Mesendoderm (in vitro differentiated cells): Measurements from ENCODE around the gene SLC13A1. TPM values are rescaled to one million over a fixed set of nuclear protein-coding genes. Genes with fewer than 3 reads are reported as not detected.

Source experiments
- DNase-seq: peaks from one replicate; pipeline ENCODE4 v3.0.0; 2013
- H2AK5ac ChIP-seq: 2 replicates; pipeline ENCODE4 v1.6.1; 2013; ENCODE audit warnings: low read length, inconsistent platforms
- H2BK120ac ChIP-seq: 2 replicates; pipeline ENCODE4 v1.6.1; 2013; ENCODE audit warnings: low read depth, mild to moderate bottlenecking, low read length, moderate library complexity, mixed read lengths
- H2BK15ac ChIP-seq: replicated peaks from 2 replicates; pipeline ENCODE4 v1.6.1; 2013; ENCODE audit warnings: low read depth, mild to moderate bottlenecking, moderate library complexity
- H2BK5ac ChIP-seq: 2 replicates; pipeline ENCODE4 v1.6.1; 2013; ENCODE audit warnings: low read length, inconsistent platforms
- H3K18ac ChIP-seq: 2 replicates; pipeline ENCODE4 v1.6.1; 2013; ENCODE audit warnings: mild to moderate bottlenecking, low read length, mixed read lengths
- H3K23ac ChIP-seq: one replicate; pipeline ENCODE4 v1.6.1; 2013; ENCODE audit warnings: low read length
- H3K27ac ChIP-seq: 2 replicates; pipeline ENCODE4 v1.5.1; 2013; ENCODE audit warnings: low read depth, mild to moderate bottlenecking, inconsistent platforms, low read length, moderate library complexity
- H3K27me3 ChIP-seq: 2 replicates; pipeline ENCODE4 v1.6.1; 2013; ENCODE audit warnings: low read length, control low read depth, mild to moderate bottlenecking, inconsistent platforms; ENCODE audit not compliant: insufficient read depth, poor library complexity
- H3K36me3 ChIP-seq: 2 replicates; pipeline ENCODE4 v1.6.1; 2013; ENCODE audit warnings: low read length, inconsistent platforms; ENCODE audit not compliant: control insufficient read depth, insufficient read depth
- H3K4ac ChIP-seq: one replicate; pipeline ENCODE4 v1.6.1; 2013; ENCODE audit warnings: low read depth, mild to moderate bottlenecking, low read length, moderate library complexity
- H3K4me1 ChIP-seq: 2 replicates; pipeline ENCODE4 v1.6.1; 2013; ENCODE audit warnings: low read depth, low read length, inconsistent platforms; ENCODE audit not compliant: control insufficient read depth
- H3K4me2 ChIP-seq: 2 replicates; pipeline ENCODE4 v1.6.1; 2013; ENCODE audit warnings: low read length
- H3K4me3 ChIP-seq: 2 replicates; pipeline ENCODE4 v1.5.1; 2013; ENCODE audit warnings: mild to moderate bottlenecking, low read length
- H3K56ac ChIP-seq: one replicate; pipeline ENCODE4 v1.6.1; 2013; ENCODE audit warnings: low read length
- H3K79me1 ChIP-seq: 2 replicates; pipeline ENCODE4 v1.6.1; 2013; ENCODE audit warnings: low read length, inconsistent platforms
- H3K79me2 ChIP-seq: 2 replicates; pipeline ENCODE4 v1.6.1; 2013; ENCODE audit warnings: mild to moderate bottlenecking, low read length; ENCODE audit not compliant: control insufficient read depth, insufficient read depth
- H3K9ac ChIP-seq: 2 replicates; pipeline ENCODE4 v1.6.1; 2013; ENCODE audit warnings: low read length, inconsistent platforms
- H4K5ac ChIP-seq: one replicate; pipeline ENCODE4 v1.6.1; 2013; ENCODE audit warnings: low read length
- H4K8ac ChIP-seq: one replicate; pipeline ENCODE4 v1.6.1; 2013; ENCODE audit warnings: low read depth, mild to moderate bottlenecking, control low read depth, low read length, moderate library complexity
- WGBS: extraction: QIAGEN DNeasy Blood & Tissue Kit; methylation state at CpG from one replicate; pipeline ENCODE4 v1.1.7; 2013; ENCODE audit warnings: low lambda C conversion rate, missing lambda C conversion rate; ENCODE audit not compliant: insufficient coverage; ENCODE audit errors: extremely low coverage; 5-methylcytosine and 5-hydroxymethylcytosine counted together
- polyA plus RNA-seq, 2 experiments: library from polyadenylated mRNA; stranded (reverse); fragments of 200-250 nt; gene quantifications; one replicate each; pipeline ENCODE4 v1.2.3, GENCODE V29; 2013

The SLC13A1 gene
- not detected for polyA plus RNA-seq (2013, experiment 1 of 2)
- not detected for polyA plus RNA-seq (2013, experiment 2 of 2)

DNA sequence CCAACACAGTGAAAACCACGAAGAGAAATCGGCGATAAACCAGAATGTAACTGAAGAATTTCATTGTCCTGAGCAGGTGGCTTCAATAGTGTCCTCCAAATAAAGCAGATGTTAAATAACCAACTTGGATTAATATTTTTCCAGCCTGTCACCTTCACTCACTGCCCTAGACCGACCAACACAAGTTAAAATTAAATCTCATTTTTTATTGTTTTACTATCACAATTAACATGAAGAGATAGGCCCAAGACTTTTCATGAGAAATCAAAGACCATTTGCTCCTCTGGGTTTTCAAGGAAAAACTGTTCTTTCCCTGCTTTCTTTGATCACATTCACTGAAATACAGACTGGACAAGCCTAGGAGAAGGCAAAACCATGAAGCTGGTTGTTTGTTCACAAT lies at the start of gene SLC13A1:
TSS of gene SLC13A1 (minus strand) at position 87 of the 400 bp plus-strand sequence. CDS start at position 64, 23 bp downstream.
- Histone ChIP-seq H3K23ac (no peak within 1 kb of the TSS), H4K5ac (no peak within 1 kb of the TSS), H2BK120ac (no peak within 1 kb of the TSS), H3K18ac (no peak within 1 kb of the TSS), H3K36me3 (no peaks in the 10 kb centered on the region), H3K79me2 (no peaks in the 10 kb centered on the region), H3K79me1 (no peaks in the 10 kb centered on the region), H3K9ac (no peak within 1 kb of the TSS), H2AK5ac (no peak within 1 kb of the TSS), H3K27me3 (no peaks in the 10 kb centered on the region), H3K4me3 (no peak within 1 kb of the TSS), H4K8ac (no peak within 1 kb of the TSS), H2BK15ac (no peak within 1 kb of the TSS), H3K4me2 (no peak within 1 kb of the TSS), H3K4me1 (no peaks in the 10 kb centered on the region), H3K4ac (no peak within 1 kb of the TSS), H3K56ac (no peak within 1 kb of the TSS), H2BK5ac (no peak within 1 kb of the TSS), H3K27ac (no peak within 1 kb of the TSS)
- no peak for DNase-seq
- WGBS, result no CpG with 5 or more reads among the region's 4 CpGs

GRCh38 chr7:123244768-123245167 lies 45.0 kb upstream of the SLC13A1 start:
- Histone ChIP-seq H2BK5ac (no peak overlapping the region), H3K27ac (no peak overlapping the region), H3K9ac (no peak overlapping the region), H3K27me3 (no peaks in the 10 kb centered on the region), H4K8ac (no peak overlapping the region), H2AK5ac (no peak overlapping the region), H3K56ac (no peak overlapping the region), H3K4me3 (no peak overlapping the region), H3K36me3 (no peaks in the 10 kb centered on the region), H3K79me1 (no peaks in the 10 kb centered on the region), H3K4me2 (no peak overlapping the region), H3K79me2 (no peaks in the 10 kb centered on the region), H2BK120ac (no peak overlapping the region), H3K4me1 (no peaks in the 10 kb centered on the region), H2BK15ac (no peak overlapping the region), H3K23ac (no peak overlapping the region), H3K4ac (no peak overlapping the region), H4K5ac (no peak overlapping the region), H3K18ac (no peak overlapping the region)
- WGBS, result no CpG with 5 or more reads among the region's 1 CpG
- no peak for DNase-seq

DNA sequence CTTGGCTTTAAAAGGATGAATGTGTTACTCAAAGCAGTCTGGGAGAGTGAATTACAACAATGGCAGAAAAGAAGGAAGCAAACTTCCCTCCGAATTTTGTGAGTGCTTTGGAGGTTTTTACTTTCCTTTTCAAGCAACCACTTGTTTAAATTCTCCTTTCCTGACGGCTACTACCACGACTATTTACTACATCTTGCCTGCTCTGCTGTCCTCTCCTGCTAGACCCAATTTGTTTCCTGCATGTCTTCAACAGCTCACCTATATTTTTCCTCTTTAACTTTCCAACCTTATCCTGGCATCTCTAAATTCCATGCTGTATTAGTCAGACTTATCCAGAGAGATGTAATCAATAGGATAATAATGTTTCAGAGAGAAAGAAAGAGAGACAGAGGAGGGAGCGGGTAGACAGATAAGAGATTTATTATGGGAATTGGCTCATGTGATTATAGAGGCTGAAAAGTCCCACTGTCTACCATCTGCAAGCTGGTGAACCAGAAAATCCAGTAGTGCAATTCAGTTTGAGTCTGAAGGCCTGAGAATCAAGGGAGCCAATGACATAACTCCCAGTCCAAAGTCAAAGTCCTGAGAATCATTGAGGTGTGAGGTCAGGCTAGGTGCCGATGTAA lies 42.8 kb upstream of the SLC13A1 start:
- H2BK5ac ChIP-seq, result no peak overlapping the region
- no peak overlapping the region for H4K5ac ChIP-seq
- no peaks in the 10 kb centered on the region for H3K79me2 ChIP-seq
- H3K4me1 ChIP-seq, result no peaks in the 10 kb centered on the region
- H3K27me3 ChIP-seq, result no peaks in the 10 kb centered on the region
- H3K56ac ChIP-seq, result no peak overlapping the region
- WGBS, result no CpG with 5 or more reads among the region's 5 CpGs
- H2BK120ac ChIP-seq, result no peak overlapping the region
- no peak for DNase-seq
- H3K18ac ChIP-seq, result no peak overlapping the region
- H3K23ac ChIP-seq, result no peak overlapping the region
- H3K4me2 ChIP-seq, result no peak overlapping the region
- no peak overlapping the region for H3K9ac ChIP-seq
- H4K8ac ChIP-seq, result no peak overlapping the region
- no peak overlapping the region for H3K27ac ChIP-seq
- H2AK5ac ChIP-seq, result no peak overlapping the region
- no peak overlapping the region for H3K4ac ChIP-seq
- no peaks in the 10 kb centered on the region for H3K36me3 ChIP-seq
- no peak overlapping the region for H2BK15ac ChIP-seq
- H3K4me3 ChIP-seq, result no peak overlapping the region
- no peaks in the 10 kb centered on the region for H3K79me1 ChIP-seq

GRCh38 chr7:123241809-123242208 lies 42.0 kb upstream of the SLC13A1 start:
- H3K4ac ChIP-seq, result no peak overlapping the region
- no peak overlapping the region for H2AK5ac ChIP-seq
- no peak overlapping the region for H3K27ac ChIP-seq
- H3K4me3 ChIP-seq, result no peak overlapping the region
- H3K9ac ChIP-seq, result no peak overlapping the region
- DNase-seq, result no peak
- no peak overlapping the region for H4K8ac ChIP-seq
- no peak overlapping the region for H3K18ac ChIP-seq
- no peaks in the 10 kb centered on the region for H3K79me1 ChIP-seq
- no peak overlapping the region for H3K23ac ChIP-seq
- no CpG with 5 or more reads among the region's 3 CpGs for WGBS
- no peak overlapping the region for H2BK5ac ChIP-seq
- no peaks in the 10 kb centered on the region for H3K79me2 ChIP-seq
- no peak overlapping the region for H4K5ac ChIP-seq
- no peak overlapping the region for H2BK15ac ChIP-seq
- H3K56ac ChIP-seq, result no peak overlapping the region
- H3K4me2 ChIP-seq, result no peak overlapping the region
- no peak overlapping the region for H2BK120ac ChIP-seq
- H3K36me3 ChIP-seq, result no peaks in the 10 kb centered on the region
- no peaks in the 10 kb centered on the region for H3K27me3 ChIP-seq
- H3K4me1 ChIP-seq, result no peaks in the 10 kb centered on the region

GRCh38 chr7:123231021-123232000 lies 31.5 kb upstream of the SLC13A1 start:
- no peak overlapping the region for H2BK5ac ChIP-seq

More at GRCh38 chr7:123231021-123232000, 31.5 kb upstream of the SLC13A1 start:
- H4K5ac ChIP-seq, result no peak overlapping the region
- H4K8ac ChIP-seq, result no peak overlapping the region
- no peaks in the 10 kb centered on the region for H3K4me1 ChIP-seq
- no peaks in the 10 kb centered on the region for H3K27me3 ChIP-seq
- no peak overlapping the region for H2BK15ac ChIP-seq
- H3K79me2 ChIP-seq, result no peaks in the 10 kb centered on the region
- H3K18ac ChIP-seq, result no peak overlapping the region
- H3K36me3 ChIP-seq, result no peaks in the 10 kb centered on the region
- no peak overlapping the region for H3K4me2 ChIP-seq
- no CpG with 5 or more reads among the region's 4 CpGs for WGBS
- H3K27ac ChIP-seq, result no peak overlapping the region
- no peak overlapping the region for H3K4me3 ChIP-seq
- no peak overlapping the region for H2AK5ac ChIP-seq
- H3K56ac ChIP-seq, result no peak overlapping the region
- H2BK120ac ChIP-seq, result no peak overlapping the region
- no peak overlapping the region for H3K4ac ChIP-seq
- H3K23ac ChIP-seq, result no peak overlapping the region
- H3K9ac ChIP-seq, result no peak overlapping the region
- no peaks in the 10 kb centered on the region for H3K79me1 ChIP-seq
- no peak for DNase-seq
